AG04450 (cell line): ENCODE results near the gene PIP5KL1. TPM values are rescaled to one million over a fixed set of nuclear protein-coding genes. Genes with fewer than 3 reads are reported as not detected.

ENCODE experiments used
- CTCF ChIA-PET: fragments of 300-600, 350-600 bp; formaldehyde crosslinking; extraction: SDS; loops from one replicate; lab custom pipeline; 2022; ENCODE audit warnings: antibody characterized with exemption, inconsistent platforms; lab: Charles Lee
- POLR2A ChIA-PET: fragments of 350-600 bp; formaldehyde crosslinking; extraction: SDS; loops from one replicate; lab custom pipeline; 2021; ENCODE audit warnings: antibody characterized with exemption, inconsistent platforms; lab: Yijun Ruan, JAX
- DNase-seq: peaks from one replicate; pipeline ENCODE4 v3.0.0-alpha.2; 2011; ENCODE audit warnings: low read depth, low spot score
- H3K27ac ChIP-seq: one replicate; pipeline ENCODE4 v1.5.1; 2012; ENCODE audit warnings: low read depth, low read length, control low read depth
- H3K27me3 ChIP-seq: one replicate; pipeline ENCODE4 v1.6.0; 2012; ENCODE audit warnings: low read length; ENCODE audit not compliant: control insufficient read depth, insufficient read depth
- H3K4me3 ChIP-seq: 2 replicates; pipeline ENCODE4 v1.5.1; 2011; ENCODE audit warnings: mild to moderate bottlenecking, low read depth, low read length, control low read depth
- H3K9me3 ChIP-seq: 2 replicates; pipeline ENCODE4 v1.5.1; 2012; ENCODE audit warnings: low read length; ENCODE audit not compliant: control insufficient read depth, insufficient read depth
- polyA plus RNA-seq: library from polyadenylated mRNA; depleted of rRNA; stranded (reverse); fragments of >200 nt; gene quantifications from 2 replicates; pipeline ENCODE4 v1.2.3, GENCODE V29; 2011
- TF ChIP-seq, protein P1 (sequence below): IDR thresholded peaks from 2 replicates; pipeline ENCODE4 v1.5.1; 2011; ENCODE audit warnings: low read depth, low read length, control low read depth, inconsistent platforms

The PIP5KL1 gene
- polyA plus RNA-seq, 1 experiment: 1.2 TPM

DNA sequence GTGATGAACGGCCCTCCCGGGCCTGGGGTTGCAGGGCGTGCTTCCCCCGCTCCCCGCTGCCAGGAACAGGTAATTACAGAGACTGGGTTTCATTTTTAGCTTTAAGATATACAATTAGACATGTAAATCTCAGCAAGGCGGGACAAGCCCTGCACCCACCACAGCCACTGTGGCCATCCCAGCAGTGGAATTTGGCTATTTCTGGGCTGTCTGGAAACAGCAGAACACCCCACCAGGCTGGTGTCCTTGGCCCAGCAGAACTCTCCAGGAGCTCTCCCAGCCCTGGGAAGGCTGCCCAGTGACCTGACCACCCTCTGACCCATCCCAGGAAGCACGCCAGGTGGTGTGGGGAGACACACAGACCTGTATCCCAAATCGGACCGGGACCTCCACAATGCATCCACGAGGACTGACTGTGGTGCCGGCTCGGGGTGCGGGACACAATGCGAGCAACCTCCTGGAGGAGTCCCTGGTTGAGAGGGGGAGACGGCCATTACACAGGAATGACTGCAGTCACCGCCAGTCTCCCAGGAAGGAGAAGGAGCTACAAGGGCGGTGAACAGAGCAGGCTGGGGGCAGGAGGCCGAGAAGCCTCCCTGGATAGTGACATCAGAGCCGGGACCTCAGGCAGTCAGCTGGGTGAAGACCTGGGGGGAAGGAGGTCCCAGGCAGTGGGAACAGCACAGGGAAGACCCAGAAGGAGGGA, 32.9 kb upstream of the PIP5KL1 start:
- TF ChIP-seq, protein P1, sequence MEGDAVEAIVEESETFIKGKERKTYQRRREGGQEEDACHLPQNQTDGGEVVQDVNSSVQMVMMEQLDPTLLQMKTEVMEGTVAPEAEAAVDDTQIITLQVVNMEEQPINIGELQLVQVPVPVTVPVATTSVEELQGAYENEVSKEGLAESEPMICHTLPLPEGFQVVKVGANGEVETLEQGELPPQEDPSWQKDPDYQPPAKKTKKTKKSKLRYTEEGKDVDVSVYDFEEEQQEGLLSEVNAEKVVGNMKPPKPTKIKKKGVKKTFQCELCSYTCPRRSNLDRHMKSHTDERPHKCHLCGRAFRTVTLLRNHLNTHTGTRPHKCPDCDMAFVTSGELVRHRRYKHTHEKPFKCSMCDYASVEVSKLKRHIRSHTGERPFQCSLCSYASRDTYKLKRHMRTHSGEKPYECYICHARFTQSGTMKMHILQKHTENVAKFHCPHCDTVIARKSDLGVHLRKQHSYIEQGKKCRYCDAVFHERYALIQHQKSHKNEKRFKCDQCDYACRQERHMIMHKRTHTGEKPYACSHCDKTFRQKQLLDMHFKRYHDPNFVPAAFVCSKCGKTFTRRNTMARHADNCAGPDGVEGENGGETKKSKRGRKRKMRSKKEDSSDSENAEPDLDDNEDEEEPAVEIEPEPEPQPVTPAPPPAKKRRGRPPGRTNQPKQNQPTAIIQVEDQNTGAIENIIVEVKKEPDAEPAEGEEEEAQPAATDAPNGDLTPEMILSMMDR: no peak
- ChIA-PET POLR2A (no interaction called here), CTCF (interaction anchor here (1.0 to 1.4 kb wide), 2 partner anchors 17 to 20 kb away, joined by 3 to 5 read pairs; no protein-coding TSS in a partner anchor)
- DNase-seq: no peak
- no peaks in the 10 kb centered on the region for H3K9me3 ChIP-seq
- H3K27me3 ChIP-seq: no peaks in the 10 kb centered on the region
- H3K4me3 ChIP-seq: no peak overlapping the region
- no peak overlapping the region for H3K27ac ChIP-seq

DNA sequence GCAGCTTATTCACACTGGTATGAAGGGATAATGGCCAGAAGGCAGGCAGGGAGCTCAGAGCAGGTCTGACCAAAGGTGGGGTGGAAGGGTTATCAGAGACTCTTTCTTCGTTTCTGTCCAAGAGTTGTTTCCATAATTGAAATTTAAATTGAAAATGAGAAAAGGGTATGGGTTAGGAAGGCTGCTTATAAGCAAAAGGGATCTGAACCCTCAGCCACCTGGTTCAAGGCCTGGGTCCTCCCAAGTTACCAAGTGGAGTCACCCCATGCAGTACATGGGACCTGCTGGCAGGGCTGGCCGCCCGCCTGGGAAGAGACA, 32.4 kb upstream of the PIP5KL1 start:
- TF ChIP-seq, protein P1: no peak
- POLR2A ChIA-PET: no interaction called here
- Histone ChIP-seq H3K27me3 (no peaks in the 10 kb centered on the region), H3K9me3 (no peaks in the 10 kb centered on the region), H3K4me3 (no peak overlapping the region), H3K27ac (no peak overlapping the region)
- no peak for DNase-seq
- CTCF ChIA-PET: interaction anchor here (1.4 kb wide), 1 partner anchor 16 kb away, joined by 5 read pairs; no protein-coding TSS in a partner anchor

DNA sequence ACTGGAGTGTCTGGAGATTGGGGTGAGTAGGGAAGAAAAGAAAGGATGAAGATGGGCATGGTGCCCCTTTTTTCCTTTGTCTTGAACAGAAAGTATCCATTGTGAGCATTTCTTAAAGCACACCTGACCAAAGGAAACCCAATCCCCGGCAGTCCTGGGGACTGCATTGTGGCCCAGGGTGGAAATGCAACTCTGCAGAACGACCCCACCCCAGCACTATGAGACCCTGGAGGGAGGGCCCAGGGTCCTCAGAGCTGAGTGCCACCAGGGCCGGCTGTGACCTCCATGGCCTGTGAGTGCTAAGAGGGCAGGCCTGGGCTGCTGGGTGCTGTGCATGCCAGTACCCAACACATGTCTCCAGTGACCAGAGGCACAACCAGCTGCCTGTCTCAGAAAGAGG, 31.7 kb upstream of the PIP5KL1 start:
- POLR2A ChIA-PET: no interaction called here

DNA sequence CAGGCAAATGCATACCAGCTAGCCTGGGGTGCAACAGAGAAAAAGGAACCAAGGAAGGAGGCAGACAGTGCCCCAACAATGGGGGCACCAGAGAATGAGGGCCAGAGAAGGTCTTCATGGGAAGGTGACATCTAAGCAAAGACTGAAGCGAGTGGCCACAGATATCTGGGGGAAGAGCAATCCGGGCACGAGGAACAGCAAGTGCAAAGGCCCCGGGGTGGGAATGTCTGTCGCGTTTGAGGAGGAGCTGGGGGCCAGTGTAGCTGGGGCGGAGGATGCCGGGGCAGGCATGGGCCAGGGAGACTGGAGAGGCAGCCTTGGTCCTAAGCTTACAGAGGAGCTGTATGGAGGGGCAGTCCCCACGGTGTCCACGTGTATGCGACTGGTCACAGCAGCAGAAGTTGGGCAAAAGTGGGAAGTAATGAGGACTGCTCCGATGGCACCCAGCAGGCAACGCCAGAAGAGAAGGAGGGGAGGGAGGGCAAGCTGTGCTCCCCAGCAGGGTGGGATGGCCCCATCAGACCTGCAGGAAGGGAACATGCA, 31.1 kb upstream of the PIP5KL1 start:
- no peak overlapping the region for H3K4me3 ChIP-seq
- no peaks in the 10 kb centered on the region for H3K9me3 ChIP-seq
- DNase-seq: no peak
- TF ChIP-seq, protein P1: no peak
- CTCF ChIA-PET: interaction anchor here (0.5 to 1.9 kb wide), 2 partner anchors 18 to 128 kb away, joined by 6 to 8 read pairs; no protein-coding TSS in a partner anchor
- H3K27me3 ChIP-seq: no peaks in the 10 kb centered on the region
- no peak overlapping the region for H3K27ac ChIP-seq
- POLR2A ChIA-PET: no interaction called here

More for the DNA sequence above, 31.7 kb upstream of the PIP5KL1 start:
- no peak overlapping the region for H3K4me3 ChIP-seq
- CTCF ChIA-PET: interaction anchor here (0.5 to 1.4 kb wide), 2 partner anchors 16 to 127 kb away, joined by 5 to 6 read pairs; no protein-coding TSS in a partner anchor
- TF ChIP-seq, protein P1: no peak
- DNase-seq: no peak
- no peaks in the 10 kb centered on the region for H3K9me3 ChIP-seq
- H3K27ac ChIP-seq: no peak overlapping the region
- H3K27me3 ChIP-seq: no peaks in the 10 kb centered on the region

DNA sequence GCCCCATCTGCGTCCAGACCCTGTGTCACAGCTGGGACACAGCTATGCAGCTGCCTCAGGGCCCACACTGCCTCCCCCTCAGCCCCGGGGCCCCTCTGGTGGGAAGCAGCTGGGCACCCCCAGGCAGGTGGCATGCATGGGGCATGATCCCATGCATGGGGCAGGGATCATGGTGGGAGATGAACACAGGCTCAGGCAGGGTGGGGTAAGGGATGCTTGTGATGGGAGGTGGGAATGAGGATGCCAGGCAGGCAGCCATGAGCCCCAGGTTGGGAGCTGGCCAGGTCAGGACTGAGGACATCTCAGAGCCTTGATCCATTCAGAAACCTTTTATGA, 30.5 kb upstream of the PIP5KL1 start:
- H3K9me3 ChIP-seq: no peaks in the 10 kb centered on the region
- no peak overlapping the region for H3K4me3 ChIP-seq
- ChIA-PET POLR2A (no interaction called here), CTCF (interaction anchor here (1.9 kb wide), 1 partner anchor 18 kb away, joined by 8 read pairs; no protein-coding TSS in a partner anchor)
- no peaks in the 10 kb centered on the region for H3K27me3 ChIP-seq
- no peak for DNase-seq
- H3K27ac ChIP-seq: no peak overlapping the region
- TF ChIP-seq, protein P1: no peak
